Trophoblast cell (in vitro differentiated cells and primary cell): Measurements from ENCODE around the gene MAPKAPK5.

Source experiments
- DNase-seq, 2 donors: peaks; one replicate each; pipeline ENCODE4 v3.0.0-alpha.2; 2016
- H2AFZ ChIP-seq: 2 replicates; pipeline ENCODE4 v1.6.1; 2013; ENCODE audit warnings: low read length, moderate library complexity, mild to moderate bottlenecking; ENCODE audit not compliant: insufficient read depth, poor library complexity
- H2AK5ac ChIP-seq: 2 replicates; pipeline ENCODE4 v1.6.1; 2013; ENCODE audit warnings: mild to moderate bottlenecking, low read length
- H2BK120ac ChIP-seq: 2 replicates; pipeline ENCODE4 v1.6.1; 2013; ENCODE audit warnings: low read length, mild to moderate bottlenecking, moderate library complexity; ENCODE audit not compliant: insufficient read depth, poor library complexity
- H2BK12ac ChIP-seq: 2 replicates; pipeline ENCODE4 v1.6.1; 2013; ENCODE audit warnings: mild to moderate bottlenecking, low read length, moderate library complexity
- H2BK5ac ChIP-seq: 2 replicates; pipeline ENCODE4 v1.6.1; 2013; ENCODE audit warnings: low read length, low read depth, moderate library complexity, mild to moderate bottlenecking; ENCODE audit not compliant: poor library complexity
- H3K14ac ChIP-seq: 2 replicates; pipeline ENCODE4 v1.6.1; 2013; ENCODE audit warnings: mild to moderate bottlenecking, low read length
- H3K18ac ChIP-seq: 2 replicates; pipeline ENCODE4 v1.6.1; 2013; ENCODE audit warnings: mild to moderate bottlenecking, low read length
- H3K23ac ChIP-seq: 2 replicates; pipeline ENCODE4 v1.6.1; 2013; ENCODE audit warnings: low read length
- H3K27ac ChIP-seq: 2 replicates; pipeline ENCODE4 v1.5.1; 2013; ENCODE audit warnings: low read depth, mild to moderate bottlenecking, inconsistent platforms, low read length, moderate library complexity
- H3K27me3 ChIP-seq: 2 replicates; pipeline ENCODE4 v1.6.1; 2013; ENCODE audit warnings: inconsistent platforms, mild to moderate bottlenecking, low read length, moderate library complexity; ENCODE audit not compliant: insufficient read depth
- H3K36me3 ChIP-seq, 2 experiments: 1 replicate in 1 of 2; 2 replicates in 1 of 2; pipeline ENCODE4 v1.6.1; 2013; ENCODE audit warnings: low read length in 2 of 2, mild to moderate bottlenecking in 2 of 2, moderate library complexity in 1 of 2; ENCODE audit not compliant: insufficient read depth in 2 of 2, control insufficient read depth in 1 of 2
- H3K4ac ChIP-seq: 2 replicates; pipeline ENCODE4 v1.6.1; 2013; ENCODE audit warnings: low read depth, mild to moderate bottlenecking, low read length, moderate library complexity
- H3K4me1 ChIP-seq, 2 experiments: 1 replicate in 1 of 2; 2 replicates in 1 of 2; pipeline ENCODE4 v1.6.1; 2013; ENCODE audit warnings: low read length in 2 of 2, mild to moderate bottlenecking in 2 of 2, moderate library complexity in 1 of 2; ENCODE audit not compliant: insufficient read depth in 2 of 2, control insufficient read depth in 1 of 2
- H3K4me2 ChIP-seq: 2 replicates; pipeline ENCODE4 v1.6.1; 2013; ENCODE audit warnings: inconsistent platforms, mild to moderate bottlenecking, low read length, moderate library complexity
- H3K4me3 ChIP-seq: 2 replicates; pipeline ENCODE4 v1.5.1; 2013; ENCODE audit warnings: mild to moderate bottlenecking, low read depth, low read length, inconsistent platforms
- H3K79me1 ChIP-seq: one replicate; pipeline ENCODE4 v1.6.1; 2013; ENCODE audit warnings: low read length
- H3K79me2 ChIP-seq: 2 replicates; pipeline ENCODE4 v1.6.1; 2013; ENCODE audit warnings: low read length, mild to moderate bottlenecking; ENCODE audit not compliant: control insufficient read depth, insufficient read depth, poor library complexity
- H3K9ac ChIP-seq: 2 replicates; pipeline ENCODE4 v1.6.1; 2013; ENCODE audit warnings: mild to moderate bottlenecking, low read length
- H3K9me3 ChIP-seq: 2 replicates; pipeline ENCODE4 v1.6.1; 2013; ENCODE audit warnings: low read depth, mild to moderate bottlenecking, control low read depth, inconsistent platforms, low read length; ENCODE audit not compliant: insufficient read depth
- H4K12ac ChIP-seq: 2 replicates; pipeline ENCODE4 v1.6.1; 2013; ENCODE audit warnings: low read depth, mild to moderate bottlenecking, low read length, moderate library complexity
- H4K8ac ChIP-seq: 2 replicates; pipeline ENCODE4 v1.6.1; 2013; ENCODE audit warnings: low read depth, mild to moderate bottlenecking, low read length, moderate library complexity
- H4K91ac ChIP-seq: one replicate; pipeline ENCODE4 v1.6.1; 2013; ENCODE audit warnings: low read depth, mild to moderate bottlenecking, low read length, moderate library complexity
- WGBS: extraction: QIAGEN DNeasy Blood & Tissue Kit; methylation state at CpG from one replicate; pipeline ENCODE4 v1.1.7; 2013; ENCODE audit warnings: missing lambda C conversion rate; ENCODE audit not compliant: insufficient read length, insufficient coverage; ENCODE audit errors: extremely low coverage; 5-methylcytosine and 5-hydroxymethylcytosine counted together

MAPKAPK5 gene

DNA sequence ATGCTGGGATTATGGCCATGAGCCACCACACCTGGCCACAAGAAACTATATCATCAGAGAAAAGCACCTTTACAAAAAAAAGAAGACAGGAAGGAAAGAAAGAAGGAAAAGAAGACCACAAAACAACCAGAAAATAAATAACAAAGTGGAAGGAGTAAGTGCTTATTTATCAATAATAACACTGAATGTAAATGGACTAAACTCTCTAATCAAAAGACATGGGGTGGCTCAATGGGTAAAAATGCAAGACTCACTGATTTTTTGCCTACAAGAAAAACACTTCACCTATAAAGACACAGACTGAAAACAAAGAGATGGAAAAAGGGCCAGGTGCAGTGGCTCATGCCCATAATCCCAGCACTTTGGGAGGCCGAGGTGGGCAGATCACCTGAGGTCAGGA lies 65.7 kb downstream of the MAPKAPK5 start:
- no CpG with 5 or more reads among the region's 1 CpG for WGBS
- H3K18ac ChIP-seq: no peak overlapping the region

DNA sequence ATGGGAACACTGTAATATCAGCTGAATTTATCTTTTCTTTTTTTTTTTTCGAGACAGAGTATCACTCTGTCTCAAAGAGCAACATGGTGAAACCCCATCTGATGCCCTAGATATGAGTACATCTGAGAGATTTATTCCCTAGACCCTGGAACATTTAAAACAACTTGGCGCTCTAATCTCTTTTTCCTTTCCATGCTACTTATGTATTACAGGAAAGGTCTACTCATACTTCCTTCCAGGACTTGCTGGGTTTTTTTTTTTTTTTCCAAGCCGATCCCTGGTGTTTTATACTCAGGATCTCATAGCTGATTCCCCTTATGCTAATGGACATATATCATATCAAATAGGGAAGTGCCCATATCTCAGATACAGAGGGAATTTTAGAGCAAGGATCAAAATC lies 83.1 kb downstream of the MAPKAPK5 start:
- H3K79me2 ChIP-seq: no peaks in the 10 kb centered on the region
- H3K27me3 ChIP-seq: no peaks in the 10 kb centered on the region
- no peak overlapping the region for H2BK120ac ChIP-seq
- H2BK5ac ChIP-seq: no peak overlapping the region
- no peaks in the 10 kb centered on the region for H3K79me1 ChIP-seq
- H2AK5ac ChIP-seq: no peak overlapping the region
- no peak overlapping the region for H3K27ac ChIP-seq
- no peak overlapping the region for H2AFZ ChIP-seq
- DNase-seq: no peak
- no peak overlapping the region for H3K9ac ChIP-seq
- H3K18ac ChIP-seq: no peak overlapping the region
- H3K23ac ChIP-seq: no peak overlapping the region
- H3K9me3 ChIP-seq: no peaks in the 10 kb centered on the region
- H4K12ac ChIP-seq: no peak overlapping the region
- no peak overlapping the region for H3K4me2 ChIP-seq
- H3K36me3 ChIP-seq: no peaks in the 10 kb centered on the region
- H4K8ac ChIP-seq: no peak overlapping the region
- WGBS: no CpG with 5 or more reads among the region's 3 CpGs
- no peak overlapping the region for H3K14ac ChIP-seq
- H2BK12ac ChIP-seq: no peak overlapping the region
- no peaks in the 10 kb centered on the region for H3K4me1 ChIP-seq
- no peak overlapping the region for H3K4ac ChIP-seq
- H4K91ac ChIP-seq: no peak overlapping the region
- no peak overlapping the region for H3K4me3 ChIP-seq

More for the DNA sequence above, 65.7 kb downstream of the MAPKAPK5 start:
- Histone ChIP-seq H3K4me1 (no peaks in the 10 kb centered on the region), H3K79me2 (no peaks in the 10 kb centered on the region), H3K4me2 (no peak overlapping the region), H4K8ac (no peak overlapping the region), H2AFZ (no peak overlapping the region), H3K9ac (no peak overlapping the region), H3K4ac (no peak overlapping the region), H3K23ac (no peak overlapping the region), H3K27ac (no peak overlapping the region), H3K36me3 (peaks cover 12 to 14% of the 10 kb centered on the region in 2 experiments), H3K14ac (no peak overlapping the region), H4K12ac (no peak overlapping the region), H4K91ac (no peak overlapping the region), H3K4me3 (no peak overlapping the region), H2AK5ac (no peak overlapping the region), H3K9me3 (peaks cover 4% of the 10 kb centered on the region), H2BK5ac (no peak overlapping the region), H3K27me3 (no peaks in the 10 kb centered on the region), H2BK12ac (no peak overlapping the region), H2BK120ac (no peak overlapping the region), H3K79me1 (no peaks in the 10 kb centered on the region)
- no peak for DNase-seq

- H2AFZ ChIP-seq: no peak overlapping the region
- no peak overlapping the region for H3K4me3 ChIP-seq
Observed at GRCh38 chr12:111926631-111927030, 84.6 kb downstream of the MAPKAPK5 start.

DNA sequence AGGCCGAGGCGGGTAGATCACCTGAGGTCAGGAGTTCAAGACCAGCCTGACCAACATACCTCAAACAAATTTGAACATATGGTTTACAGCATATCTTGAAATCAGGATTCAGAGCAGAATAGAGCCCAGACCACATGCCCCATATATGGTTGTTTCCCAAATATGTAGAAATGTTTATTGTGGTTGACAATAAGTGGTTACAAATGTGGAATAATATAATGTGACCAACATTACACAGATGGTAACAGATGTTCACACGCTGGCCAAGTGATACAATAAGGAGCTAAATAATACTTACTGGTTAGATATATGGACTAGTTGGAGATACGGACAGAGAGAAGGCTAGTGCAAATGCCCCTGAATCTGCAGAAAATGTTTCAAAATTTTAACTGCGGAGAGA lies 85.3 kb downstream of the MAPKAPK5 start:
- H3K4me2 ChIP-seq: no peak overlapping the region
- no peak overlapping the region for H3K27ac ChIP-seq
- no peak overlapping the region for H3K23ac ChIP-seq
- no peak overlapping the region for H3K4me3 ChIP-seq
- H4K8ac ChIP-seq: no peak overlapping the region
- no peak overlapping the region for H3K14ac ChIP-seq
- WGBS: no CpG with 5 or more reads among the region's 5 CpGs
- H2BK5ac ChIP-seq: no peak overlapping the region
- no peak overlapping the region for H4K91ac ChIP-seq
- H3K79me2 ChIP-seq: no peaks in the 10 kb centered on the region
- no peaks in the 10 kb centered on the region for H3K4me1 ChIP-seq
- no peak overlapping the region for H3K4ac ChIP-seq
- no peak overlapping the region for H4K12ac ChIP-seq
- H3K18ac ChIP-seq: no peak overlapping the region
- H3K9ac ChIP-seq: no peak overlapping the region
- H2BK120ac ChIP-seq: no peak overlapping the region
- H3K36me3 ChIP-seq: no peaks in the 10 kb centered on the region
- no peaks in the 10 kb centered on the region for H3K27me3 ChIP-seq
- no peaks in the 10 kb centered on the region for H3K9me3 ChIP-seq
- no peak overlapping the region for H2AFZ ChIP-seq
- no peak overlapping the region for H2AK5ac ChIP-seq
- no peak overlapping the region for H2BK12ac ChIP-seq
- DNase-seq: peak in 1 of 2 donors; percentile 40
- no peaks in the 10 kb centered on the region for H3K79me1 ChIP-seq

More at GRCh38 chr12:111926631-111927030, 84.6 kb downstream of the MAPKAPK5 start:
- no peak overlapping the region for H3K27ac ChIP-seq
- no peak overlapping the region for H3K9ac ChIP-seq
- no peaks in the 10 kb centered on the region for H3K79me2 ChIP-seq
- no peak overlapping the region for H2BK5ac ChIP-seq
- no peak overlapping the region for H3K18ac ChIP-seq
- H3K4me1 ChIP-seq: no peaks in the 10 kb centered on the region
- H3K14ac ChIP-seq: no peak overlapping the region
- no peaks in the 10 kb centered on the region for H3K79me1 ChIP-seq
- peak; percentile 88 to 97 for DNase-seq
- no peaks in the 10 kb centered on the region for H3K36me3 ChIP-seq
- H3K23ac ChIP-seq: no peak overlapping the region
- no peak overlapping the region for H2BK12ac ChIP-seq
- no peak overlapping the region for H4K8ac ChIP-seq
- no peak overlapping the region for H2AK5ac ChIP-seq
- WGBS: no CpG with 5 or more reads among the region's 2 CpGs
- H3K9me3 ChIP-seq: no peaks in the 10 kb centered on the region
- H4K91ac ChIP-seq: no peak overlapping the region
- no peaks in the 10 kb centered on the region for H3K27me3 ChIP-seq
- H2BK120ac ChIP-seq: no peak overlapping the region
- H4K12ac ChIP-seq: no peak overlapping the region
- no peak overlapping the region for H3K4me2 ChIP-seq
- H3K4ac ChIP-seq: no peak overlapping the region
